BLaER1 (cell line): ENCODE results near the gene MYO10.

ENCODE experiments used
- H3K27ac ChIP-seq: shearing (Covaris generic); formaldehyde crosslinking; 2 replicates; pipeline ENCODE4 v1.8.1; 2022
- H3K27me3 ChIP-seq: shearing (Covaris generic); formaldehyde crosslinking; 2 replicates; pipeline ENCODE4 v1.8.1; 2022
- H3K36me3 ChIP-seq: shearing (Covaris generic); formaldehyde crosslinking; 2 replicates; pipeline ENCODE4 v1.8.1; 2022
- H3K4me1 ChIP-seq: shearing (Covaris generic); formaldehyde crosslinking; 2 replicates; pipeline ENCODE4 v1.8.1; 2022
- H3K4me2 ChIP-seq: shearing (Covaris generic); formaldehyde crosslinking; 2 replicates; pipeline ENCODE4 v1.8.1; 2022
- H3K4me3 ChIP-seq: shearing (Covaris generic); formaldehyde crosslinking; 2 replicates; pipeline ENCODE4 v1.8.1; 2022
- H3K9ac ChIP-seq: shearing (Covaris generic); formaldehyde crosslinking; 2 replicates; pipeline ENCODE4 v1.8.1; 2022
- H3K9me3 ChIP-seq: shearing (Covaris generic); formaldehyde crosslinking; 2 replicates; pipeline ENCODE4 v1.8.1; 2022
- H4K20me1 ChIP-seq: shearing (Covaris generic); formaldehyde crosslinking; 2 replicates; pipeline ENCODE4 v1.8.1; 2022
- Cebpa-rat ChIP-seq: shearing (Covaris generic); IDR thresholded peaks from 2 replicates; pipeline ENCODE4 v1.8.1; 2022

MYO10 gene

GRCh38 chr5:16626696-16627264 lies 309.3 kb downstream of the MYO10 start:
- no peak overlapping the region for H3K4me3 ChIP-seq
- TF ChIP-seq Cebpa-rat, result no peak
- peaks cover 45% of the 10 kb centered on the region for H3K4me1 ChIP-seq
- 0 out of 2 replicates have a peak overlapping the region, but pooled peaks have one; percentile 33 for H3K27ac ChIP-seq
- no peak overlapping the region for H3K9ac ChIP-seq
- H3K9me3 ChIP-seq, result no peaks in the 10 kb centered on the region
- peak overlapping the region; percentile 66 for H3K4me2 ChIP-seq
- no peaks in the 10 kb centered on the region for H3K36me3 ChIP-seq
- H4K20me1 ChIP-seq, result no peaks in the 10 kb centered on the region
- H3K27me3 ChIP-seq, result no peaks in the 10 kb centered on the region

- no peaks in the 10 kb centered on the region for H4K20me1 ChIP-seq
- H3K27me3 ChIP-seq, result no peaks in the 10 kb centered on the region
- TF ChIP-seq Cebpa-rat, result no peak
Observed at GRCh38 chr5:16625096-16625495, 311.0 kb downstream of the MYO10 start.

GRCh38 chr5:16619136-16619535 lies 317.0 kb downstream of the MYO10 start:
- peak overlapping the region; percentile 96 for H3K4me2 ChIP-seq
- H3K4me3 ChIP-seq, result no peak overlapping the region
- no peaks in the 10 kb centered on the region for H3K36me3 ChIP-seq
- 0 out of 2 replicates have a peak overlapping the region, but pooled peaks have one; percentile 93 for H3K27ac ChIP-seq
- H3K9ac ChIP-seq, result no peak overlapping the region
- TF ChIP-seq Cebpa-rat, result no peak
- peaks cover 49% of the 10 kb centered on the region for H3K4me1 ChIP-seq
- no peaks in the 10 kb centered on the region for H3K27me3 ChIP-seq
- 0 out of 2 replicates have a peak, but pooled peaks cover 7% of the 10 kb centered on the region for H4K20me1 ChIP-seq
- H3K9me3 ChIP-seq, result 0 out of 2 replicates have a peak, but pooled peaks cover 7% of the 10 kb centered on the region

More at GRCh38 chr5:16625096-16625495, 311.0 kb downstream of the MYO10 start:
- Histone ChIP-seq H3K4me1 (peaks cover 45% of the 10 kb centered on the region), H3K4me2 (peak overlapping the region; percentile 16), H3K36me3 (no peaks in the 10 kb centered on the region), H3K9me3 (0 out of 2 replicates have a peak, but pooled peaks cover 7% of the 10 kb centered on the region), H3K27ac (no peak overlapping the region), H3K9ac (no peak overlapping the region), H3K4me3 (no peak overlapping the region)

- Histone ChIP-seq H3K4me1 (peaks cover 57% of the 10 kb centered on the region), H4K20me1 (0 out of 2 replicates have a peak, but pooled peaks cover 11% of the 10 kb centered on the region), H3K27ac (peak overlapping the region; percentile 93), H3K27me3 (no peaks in the 10 kb centered on the region), H3K9me3 (0 out of 2 replicates have a peak, but pooled peaks cover 7% of the 10 kb centered on the region), H3K4me2 (peak overlapping the region; percentile 96), H3K36me3 (no peaks in the 10 kb centered on the region), H3K4me3 (peak overlapping the region; percentile 86), H3K9ac (peak overlapping the region; percentile 88)
- TF ChIP-seq Cebpa-rat, result no peak
Observed at GRCh38 chr5:16618138-16618897, 317.8 kb downstream of the MYO10 start.

- peak overlapping the region; percentile 86 for H3K4me3 ChIP-seq
- peak overlapping the region; percentile 93 for H3K27ac ChIP-seq
- 0 out of 2 replicates have a peak, but pooled peaks cover 11% of the 10 kb centered on the region for H4K20me1 ChIP-seq
- H3K27me3 ChIP-seq, result no peaks in the 10 kb centered on the region
- H3K4me1 ChIP-seq, result peaks cover 66% of the 10 kb centered on the region
- H3K4me2 ChIP-seq, result peak overlapping the region; percentile 96
- H3K36me3 ChIP-seq, result no peaks in the 10 kb centered on the region
- no peak for TF ChIP-seq Cebpa-rat
- H3K9me3 ChIP-seq, result 0 out of 2 replicates have a peak, but pooled peaks cover 7% of the 10 kb centered on the region
- peak overlapping the region; percentile 88 for H3K9ac ChIP-seq
Observed at GRCh38 chr5:16617274-16617968, 318.7 kb downstream of the MYO10 start.

- no peaks in the 10 kb centered on the region for H3K27me3 ChIP-seq
- H3K36me3 ChIP-seq, result no peaks in the 10 kb centered on the region
- 0 out of 2 replicates have a peak, but pooled peaks cover 11% of the 10 kb centered on the region for H4K20me1 ChIP-seq
- H3K4me2 ChIP-seq, result peak within 1 kb of the TSS; percentile 96
- H3K9ac ChIP-seq, result peak within 1 kb of the TSS; percentile 88
- 0 out of 2 replicates have a peak, but pooled peaks cover 7% of the 10 kb centered on the region for H3K9me3 ChIP-seq
- TF ChIP-seq Cebpa-rat, result no peak
- H3K27ac ChIP-seq, result peak within 1 kb of the TSS; percentile 93
- peak within 1 kb of the TSS; percentile 86 for H3K4me3 ChIP-seq
- H3K4me1 ChIP-seq, result peaks cover 73% of the 10 kb centered on the region
Observed at GRCh38 chr5:16616536-16617273, 319.4 kb downstream of the MYO10 start, which contains the start of gene RETREG1. RETREG1 (minus strand) TSS chr5:16616997; CDS start chr5:16616971, 26 bp downstream.

- Histone ChIP-seq H4K20me1 (0 out of 2 replicates have a peak, but pooled peaks cover 11% of the 10 kb centered on the region), H3K36me3 (no peaks in the 10 kb centered on the region), H3K4me2 (peak overlapping the region; percentile 96), H3K9ac (peak overlapping the region; percentile 88), H3K27ac (peak overlapping the region; percentile 93), H3K4me3 (peak overlapping the region; percentile 86), H3K27me3 (no peaks in the 10 kb centered on the region), H3K4me1 (peaks cover 78% of the 10 kb centered on the region), H3K9me3 (0 out of 2 replicates have a peak, but pooled peaks cover 5% of the 10 kb centered on the region)
- no peak for TF ChIP-seq Cebpa-rat
Observed at GRCh38 chr5:16615741-16616535, 320.1 kb downstream of the MYO10 start.

- peak overlapping the region; percentile 7; the same call in 1 of the 2 replicates for H3K27ac ChIP-seq
- peak overlapping the region; percentile 96 for H3K4me2 ChIP-seq
- no peak overlapping the region for H3K4me3 ChIP-seq
- no peaks in the 10 kb centered on the region for H3K27me3 ChIP-seq
- peaks cover 52% of the 10 kb centered on the region for H3K4me1 ChIP-seq
- no peak overlapping the region for H3K9ac ChIP-seq
- peaks cover 20% of the 10 kb centered on the region for H3K36me3 ChIP-seq
- H3K9me3 ChIP-seq, result 0 out of 2 replicates have a peak, but pooled peaks cover 8% of the 10 kb centered on the region
- H4K20me1 ChIP-seq, result peaks cover 35% of the 10 kb centered on the region; the same call in 1 of the 2 replicates
- TF ChIP-seq Cebpa-rat, result no peak
Observed at GRCh38 chr5:16612007-16612406, 324.1 kb downstream of the MYO10 start.
